ENCODE measurements around the gene PM20D1.

DNA sequence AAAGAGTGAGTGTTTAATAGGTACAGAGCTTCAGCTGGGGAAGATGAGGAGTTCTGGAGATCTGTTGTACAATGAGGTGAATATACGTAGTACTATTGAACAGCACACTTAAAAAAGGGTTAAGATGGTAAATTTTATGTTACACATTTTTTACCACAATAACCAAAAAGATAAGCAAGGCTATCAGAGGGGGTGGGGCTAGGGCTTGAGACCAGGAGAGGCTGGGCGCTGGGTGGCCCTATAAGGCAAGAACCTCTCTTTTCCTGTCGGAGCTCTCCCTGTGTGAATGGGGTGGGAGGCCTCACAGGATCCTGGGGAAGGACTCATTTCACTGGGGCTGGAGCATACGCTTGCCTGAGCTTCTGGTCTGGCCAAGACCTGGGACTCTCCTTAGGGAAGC lies 45.9 kb downstream of the PM20D1 start:
- no peak for TF ChIP-seq RB1 (IDR thresholded peaks at IDR 0.05; ENCODE audit: borderline replicate concordance)
- TF ChIP-seq, protein P1, sequence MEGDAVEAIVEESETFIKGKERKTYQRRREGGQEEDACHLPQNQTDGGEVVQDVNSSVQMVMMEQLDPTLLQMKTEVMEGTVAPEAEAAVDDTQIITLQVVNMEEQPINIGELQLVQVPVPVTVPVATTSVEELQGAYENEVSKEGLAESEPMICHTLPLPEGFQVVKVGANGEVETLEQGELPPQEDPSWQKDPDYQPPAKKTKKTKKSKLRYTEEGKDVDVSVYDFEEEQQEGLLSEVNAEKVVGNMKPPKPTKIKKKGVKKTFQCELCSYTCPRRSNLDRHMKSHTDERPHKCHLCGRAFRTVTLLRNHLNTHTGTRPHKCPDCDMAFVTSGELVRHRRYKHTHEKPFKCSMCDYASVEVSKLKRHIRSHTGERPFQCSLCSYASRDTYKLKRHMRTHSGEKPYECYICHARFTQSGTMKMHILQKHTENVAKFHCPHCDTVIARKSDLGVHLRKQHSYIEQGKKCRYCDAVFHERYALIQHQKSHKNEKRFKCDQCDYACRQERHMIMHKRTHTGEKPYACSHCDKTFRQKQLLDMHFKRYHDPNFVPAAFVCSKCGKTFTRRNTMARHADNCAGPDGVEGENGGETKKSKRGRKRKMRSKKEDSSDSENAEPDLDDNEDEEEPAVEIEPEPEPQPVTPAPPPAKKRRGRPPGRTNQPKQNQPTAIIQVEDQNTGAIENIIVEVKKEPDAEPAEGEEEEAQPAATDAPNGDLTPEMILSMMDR (IDR thresholded peaks at IDR 0.05 in 2 of 3, conservative IDR thresholded peaks at IDR 0.05 in 1 of 3; ENCODE audit: control insufficient read depth in 2 of 3, extremely low read depth in 1 of 3, insufficient read depth in 1 of 3, low read depth in 3 of 3, low read length in 3 of 3) = no peak
- no peak for TF ChIP-seq EZH2 (IDR thresholded peaks at IDR 0.05; ENCODE audit: borderline replicate concordance, control insufficient read depth, low read depth, low read length)
- TF ChIP-seq CHD2 (IDR thresholded peaks at IDR 0.05; ENCODE audit: borderline replicate concordance, low read depth, low read length) = no peak
- no peak for TF ChIP-seq RAD21 (IDR thresholded peaks at IDR 0.05; ENCODE audit: insufficient read depth, low read depth, low read length)
- TF ChIP-seq ATF2 (IDR thresholded peaks at IDR 0.05; ENCODE audit: low read length) = no peak
- TF ChIP-seq RCOR1 (conservative IDR thresholded peaks at IDR 0.05; ENCODE audit: low read depth, low read length) = no peak
- TF ChIP-seq YY1 (IDR thresholded peaks at IDR 0.05; ENCODE audit: low read depth, low read length) = no peak
